ACHN (cell line): ENCODE results near the gene XKRX.

Experiments used
- DNase-seq: peaks from one replicate; pipeline ENCODE4 v3.0.0-alpha.2; 2015
- in situ Hi-C: cut with HindIII; loops from 2 replicates; pipeline ENCODE4 v1.10.0; 2017; ENCODE audit warnings: low sequenced_read_pairs, low pct_ligation_motif_present, low pct_unique_long_range_greater_than_20kb

XKRX gene

GRCh38 chrX:100928660-100929613 lies at the start of gene XKRX:
Gene XKRX (minus strand): TSS chrX:100928917. CDS start chrX:100928304, 613 bp downstream.
- in situ Hi-C loops, result no loop called here
- DNase-seq, result no peak

GRCh38 chrX:100976211-100976610 lies 47.5 kb upstream of the XKRX start:
- in situ Hi-C loops, result no loop called here
- no peak for DNase-seq

GRCh38 chrX:100975212-100975611 lies 46.5 kb upstream of the XKRX start:
- DNase-seq, result no peak
- in situ Hi-C loops, result no loop called here

GRCh38 chrX:100973411-100973810 lies 44.7 kb upstream of the XKRX start:
- DNase-seq, result no peak
- in situ Hi-C loops, result no loop called here

GRCh38 chrX:100969936-100970335 lies 41.2 kb upstream of the XKRX start:
- in situ Hi-C loops, result no loop called here
- DNase-seq, result no peak

- in situ Hi-C loops, result no loop called here
- no peak for DNase-seq
Observed at GRCh38 chrX:100969408-100969807, 40.7 kb upstream of the XKRX start, which contains the start of gene ARL13A. Gene ARL13A (plus strand): TSS chrX:100969708. CDS start chrX:100973690, 3,982 bp downstream.

- DNase-seq, result no peak
Observed at GRCh38 chrX:100964362-100964761, 35.6 kb upstream of the XKRX start.

GRCh38 chrX:100962811-100963210 lies 34.1 kb upstream of the XKRX start:
- no peak for DNase-seq
- in situ Hi-C loops, result no loop called here

More at GRCh38 chrX:100964362-100964761, 35.6 kb upstream of the XKRX start:
- in situ Hi-C loops, result no loop called here

- in situ Hi-C loops, result no loop called here
- DNase-seq, result no peak
Observed at GRCh38 chrX:100948557-100948956, 19.8 kb upstream of the XKRX start.

GRCh38 chrX:100946299-100946927 lies 17.7 kb upstream of the XKRX start:
- in situ Hi-C loops, result no loop called here
- DNase-seq, result no peak

GRCh38 chrX:100944601-100945000 lies 15.9 kb upstream of the XKRX start:
- in situ Hi-C loops, result no loop called here
- DNase-seq, result no peak

GRCh38 chrX:100939333-100939732 lies 10.6 kb upstream of the XKRX start:
- DNase-seq, result no peak
- in situ Hi-C loops, result no loop called here

GRCh38 chrX:100935767-100936166 lies 7.0 kb upstream of the XKRX start:
- in situ Hi-C loops, result no loop called here

GRCh38 chrX:100931925-100932285 lies 3.2 kb upstream of the XKRX start:
- in situ Hi-C loops, result no loop called here
- DNase-seq, result no peak

More at GRCh38 chrX:100935767-100936166, 7.0 kb upstream of the XKRX start:
- DNase-seq, result no peak

GRCh38 chrX:100931218-100931924 lies 2.7 kb upstream of the XKRX start:
- in situ Hi-C loops, result no loop called here
- DNase-seq, result no peak

GRCh38 chrX:100926453-100926852 lies 2.3 kb downstream of the XKRX start:
- in situ Hi-C loops, result no loop called here
- DNase-seq, result no peak

GRCh38 chrX:100924375-100924774 lies 4.3 kb downstream of the XKRX start:
- in situ Hi-C loops, result no loop called here
- no peak for DNase-seq

GRCh38 chrX:100915562-100915961 lies 13.2 kb downstream of the XKRX start:
- no peak for DNase-seq
- in situ Hi-C loops, result no loop called here

GRCh38 chrX:100913111-100913510 lies 15.6 kb downstream of the XKRX start:
- in situ Hi-C loops, result no loop called here
- DNase-seq, result no peak
